IgD-negative memory B cell (primary cell): ENCODE measurements around the gene CA12. TPM values are rescaled to one million over a fixed set of nuclear protein-coding genes. Genes with fewer than 3 reads are reported as not detected.

Source experiments
- H3K27ac Mint-ChIP-seq, 3 donors: one replicate each; pipeline ENCODE4 v1.8.0; 2020 to 2022; ENCODE audit warnings: mild to moderate bottlenecking in 3 of 3, mixed read lengths in 3 of 3, moderate library complexity in 1 of 3
- H3K27me3 Mint-ChIP-seq: one replicate; pipeline ENCODE4 v1.8.0; 2021; ENCODE audit warnings: mixed read lengths
- H3K36me3 Mint-ChIP-seq: one replicate; pipeline ENCODE4 v1.8.0; 2020; ENCODE audit warnings: mild to moderate bottlenecking, mixed read lengths
- H3K4me1 Mint-ChIP-seq, 3 donors: one replicate each; pipeline ENCODE4 v1.8.0; 2020 to 2022; ENCODE audit warnings: mixed read lengths in 3 of 3, mild to moderate bottlenecking in 1 of 3
- H3K4me3 Mint-ChIP-seq, 4 donors: one replicate each; pipeline ENCODE4 v1.8.0; 2020 to 2022; ENCODE audit warnings: mild to moderate bottlenecking in 4 of 4, mixed read lengths in 4 of 4, moderate library complexity in 3 of 4
- H3K9me3 Mint-ChIP-seq, 3 donors: one replicate each; pipeline ENCODE4 v1.8.0; 2020 to 2021; ENCODE audit warnings: mixed read lengths in 3 of 3, mild to moderate bottlenecking in 1 of 3
- polyA plus RNA-seq: library from polyadenylated mRNA; unstranded; fragments of 300-500 nt; fragmentation: Illumina TruSeq; gene quantifications from one replicate; pipeline ENCODE4 v1.2.3, GENCODE V29; 2021

The CA12 gene
- polyA plus RNA-seq, 1 donor from 2014 or later = not detected

GRCh38 chr15:63373866-63374548, 7.6 kb downstream of the CA12 start:
- Mint-ChIP-seq H3K36me3 (peaks cover 2% of the 10 kb centered on the region), H3K27me3 (peaks cover 2% of the 10 kb centered on the region), H3K27ac (no peak overlapping the region), H3K9me3 (no peaks in the 10 kb centered on the region), H3K4me3 (no peak overlapping the region), H3K4me1 (peaks cover 0 to 8% (median 0%) of the 10 kb centered on the region in 3 donors)

- Mint-ChIP-seq H3K36me3 (peaks cover 2% of the 10 kb centered on the region), H3K4me1 (peaks cover 0 to 8% (median 0%) of the 10 kb centered on the region in 3 donors), H3K27me3 (peaks cover 2% of the 10 kb centered on the region), H3K9me3 (no peaks in the 10 kb centered on the region), H3K4me3 (no peak overlapping the region), H3K27ac (no peak overlapping the region)
Measured at GRCh38 chr15:63373330-63373729, 8.3 kb downstream of the CA12 start.

- H3K27me3 Mint-ChIP-seq = peaks cover 2% of the 10 kb centered on the region
- no peak overlapping the region for H3K27ac Mint-ChIP-seq
- H3K4me1 Mint-ChIP-seq = peaks cover 0 to 8% (median 0%) of the 10 kb centered on the region in 3 donors
- H3K9me3 Mint-ChIP-seq = no peaks in the 10 kb centered on the region
- peaks cover 2% of the 10 kb centered on the region for H3K36me3 Mint-ChIP-seq
- H3K4me3 Mint-ChIP-seq = no peak overlapping the region
Measured at GRCh38 chr15:63372753-63373152, 8.9 kb downstream of the CA12 start.

GRCh38 chr15:63372018-63372705, 9.5 kb downstream of the CA12 start:
- Mint-ChIP-seq H3K4me3 (no peak overlapping the region), H3K9me3 (no peaks in the 10 kb centered on the region), H3K27me3 (peaks cover 2% of the 10 kb centered on the region), H3K36me3 (peaks cover 2% of the 10 kb centered on the region), H3K4me1 (peaks cover 0 to 8% (median 0%) of the 10 kb centered on the region in 3 donors), H3K27ac (no peak overlapping the region)

GRCh38 chr15:63371297-63371918, 10.2 kb downstream of the CA12 start:
- H3K4me1 Mint-ChIP-seq = peaks cover 0 to 8% (median 0%) of the 10 kb centered on the region in 3 donors
- H3K36me3 Mint-ChIP-seq = peaks cover 2% of the 10 kb centered on the region
- no peaks in the 10 kb centered on the region for H3K9me3 Mint-ChIP-seq
- H3K4me3 Mint-ChIP-seq = no peak overlapping the region
- H3K27ac Mint-ChIP-seq = no peak overlapping the region
- no peaks in the 10 kb centered on the region for H3K27me3 Mint-ChIP-seq

- Mint-ChIP-seq H3K27ac (no peak overlapping the region), H3K36me3 (peaks cover 2% of the 10 kb centered on the region), H3K4me1 (peaks cover 0 to 8% (median 0%) of the 10 kb centered on the region in 3 donors), H3K4me3 (no peak overlapping the region), H3K27me3 (no peaks in the 10 kb centered on the region), H3K9me3 (no peaks in the 10 kb centered on the region)
Measured at GRCh38 chr15:63370764-63371163, 10.9 kb downstream of the CA12 start.

- no peak overlapping the region for H3K27ac Mint-ChIP-seq
- no peaks in the 10 kb centered on the region for H3K36me3 Mint-ChIP-seq
- H3K27me3 Mint-ChIP-seq = no peaks in the 10 kb centered on the region
- H3K9me3 Mint-ChIP-seq = no peaks in the 10 kb centered on the region
- peaks cover 0 to 4% (median 1%) of the 10 kb centered on the region in 3 donors for H3K4me1 Mint-ChIP-seq
- H3K4me3 Mint-ChIP-seq = no peak overlapping the region
Measured at GRCh38 chr15:63369781-63370180, 11.9 kb downstream of the CA12 start.

- H3K27ac Mint-ChIP-seq = no peak overlapping the region
- H3K9me3 Mint-ChIP-seq = no peaks in the 10 kb centered on the region
- no peak overlapping the region for H3K4me3 Mint-ChIP-seq
- H3K36me3 Mint-ChIP-seq = no peaks in the 10 kb centered on the region
- H3K4me1 Mint-ChIP-seq = peaks cover 0 to 2% (median 2%) of the 10 kb centered on the region in 3 donors
- no peaks in the 10 kb centered on the region for H3K27me3 Mint-ChIP-seq
Measured at GRCh38 chr15:63369296-63369695, 12.3 kb downstream of the CA12 start.

- Mint-ChIP-seq H3K36me3 (no peaks in the 10 kb centered on the region), H3K27ac (no peak overlapping the region), H3K4me3 (no peak overlapping the region), H3K27me3 (no peaks in the 10 kb centered on the region), H3K4me1 (peaks cover 0 to 2% (median 0%) of the 10 kb centered on the region in 3 donors), H3K9me3 (no peaks in the 10 kb centered on the region)
Measured at GRCh38 chr15:63368503-63368902, 13.1 kb downstream of the CA12 start.

- H3K4me3 Mint-ChIP-seq = no peak overlapping the region
Measured at GRCh38 chr15:63367900-63368299, 13.7 kb downstream of the CA12 start.

GRCh38 chr15:63367390-63367789, 14.3 kb downstream of the CA12 start:
- Mint-ChIP-seq H3K27ac (no peak overlapping the region), H3K9me3 (no peaks in the 10 kb centered on the region), H3K4me1 (peaks cover 6 to 7% (median 7%) of the 10 kb centered on the region in 3 donors), H3K27me3 (no peaks in the 10 kb centered on the region), H3K36me3 (no peaks in the 10 kb centered on the region), H3K4me3 (no peak overlapping the region)

More at GRCh38 chr15:63367900-63368299, 13.7 kb downstream of the CA12 start:
- peaks cover 4 to 6% (median 4%) of the 10 kb centered on the region in 3 donors for H3K4me1 Mint-ChIP-seq
- no peaks in the 10 kb centered on the region for H3K9me3 Mint-ChIP-seq
- no peaks in the 10 kb centered on the region for H3K36me3 Mint-ChIP-seq
- no peaks in the 10 kb centered on the region for H3K27me3 Mint-ChIP-seq
- H3K27ac Mint-ChIP-seq = no peak overlapping the region

GRCh38 chr15:63366451-63366850, 15.2 kb downstream of the CA12 start:
- Mint-ChIP-seq H3K4me3 (no peak overlapping the region), H3K27ac (no peak overlapping the region), H3K36me3 (peaks cover 2% of the 10 kb centered on the region), H3K9me3 (no peaks in the 10 kb centered on the region), H3K4me1 (peaks cover 9 to 11% (median 9%) of the 10 kb centered on the region in 3 donors), H3K27me3 (no peaks in the 10 kb centered on the region)

- peaks cover 2% of the 10 kb centered on the region for H3K36me3 Mint-ChIP-seq
- peaks cover 9 to 12% (median 9%) of the 10 kb centered on the region in 3 donors for H3K4me1 Mint-ChIP-seq
- no peaks in the 10 kb centered on the region for H3K9me3 Mint-ChIP-seq
- H3K27ac Mint-ChIP-seq = no peak overlapping the region
- H3K4me3 Mint-ChIP-seq = no peak overlapping the region
- H3K27me3 Mint-ChIP-seq = no peaks in the 10 kb centered on the region
Measured at GRCh38 chr15:63365273-63365680, 16.4 kb downstream of the CA12 start.

GRCh38 chr15:63364399-63365272, 17.0 kb downstream of the CA12 start:
- H3K27ac Mint-ChIP-seq = no peak overlapping the region
- H3K4me1 Mint-ChIP-seq = peaks cover 9 to 12% (median 9%) of the 10 kb centered on the region in 3 donors
- no peak overlapping the region for H3K4me3 Mint-ChIP-seq
- no peaks in the 10 kb centered on the region for H3K27me3 Mint-ChIP-seq
- H3K36me3 Mint-ChIP-seq = peaks cover 3% of the 10 kb centered on the region
- H3K9me3 Mint-ChIP-seq = no peaks in the 10 kb centered on the region
